H9 (cell line): ENCODE results near the gene APBA3. TPM values are rescaled to one million over a fixed set of nuclear protein-coding genes. Genes with fewer than 3 reads are reported as not detected.

Experiments used
- DNase-seq: peaks from one replicate; pipeline ENCODE4 v3.0.0-alpha.2; 2017
- H2AFZ ChIP-seq: one replicate; pipeline ENCODE4 v1.6.1; 2013; ENCODE audit warnings: mild to moderate bottlenecking, low read length, control low read depth, moderate library complexity
- H2AK5ac ChIP-seq: 2 replicates; pipeline ENCODE4 v1.6.1; 2013; ENCODE audit warnings: low read length, control low read depth, mixed read lengths; ENCODE audit not compliant: insufficient read length
- H2BK120ac ChIP-seq: one replicate; pipeline ENCODE4 v1.6.1; 2013; ENCODE audit warnings: low read depth, mild to moderate bottlenecking, low read length, control low read depth, inconsistent platforms; ENCODE audit not compliant: poor library complexity, severe bottlenecking
- H2BK12ac ChIP-seq: 2 replicates; pipeline ENCODE4 v1.6.1; 2013; ENCODE audit warnings: low read length, control low read depth, mixed read lengths, low read depth; ENCODE audit not compliant: insufficient read length
- H2BK15ac ChIP-seq: 2 replicates; pipeline ENCODE4 v1.6.1; 2013; ENCODE audit warnings: low read depth, low read length, control low read depth
- H2BK20ac ChIP-seq: one replicate; pipeline ENCODE4 v1.6.1; 2013; ENCODE audit warnings: low read depth, mild to moderate bottlenecking, low read length, control low read depth, inconsistent platforms; ENCODE audit not compliant: poor library complexity, severe bottlenecking
- H2BK5ac ChIP-seq: 2 replicates; pipeline ENCODE4 v1.6.1; 2013; ENCODE audit warnings: low read length, control low read depth, mixed read lengths; ENCODE audit not compliant: insufficient read length
- H3K14ac ChIP-seq: 2 replicates; pipeline ENCODE4 v1.6.1; 2013; ENCODE audit warnings: low read length, control low read depth; ENCODE audit not compliant: insufficient read depth
- H3K18ac ChIP-seq: 2 replicates; pipeline ENCODE4 v1.6.1; 2013; ENCODE audit warnings: low read depth, mild to moderate bottlenecking, mixed read lengths, low read length, control low read depth; ENCODE audit not compliant: insufficient read length
- H3K23ac ChIP-seq: 2 replicates; pipeline ENCODE4 v1.6.1; 2013; ENCODE audit warnings: low read length, control low read depth, mixed read lengths, low read depth; ENCODE audit not compliant: insufficient read length
- H3K23me2 ChIP-seq: 2 replicates; pipeline ENCODE4 v1.6.1; 2013; ENCODE audit warnings: low read depth, mild to moderate bottlenecking, mixed read lengths, low read length, control low read depth; ENCODE audit not compliant: insufficient read length, poor library complexity, severe bottlenecking
- H3K27ac ChIP-seq: 2 replicates; pipeline ENCODE4 v1.5.1; 2013; ENCODE audit warnings: low read length, control low read depth, mixed read lengths, low read depth; ENCODE audit not compliant: insufficient read length
- H3K27me3 ChIP-seq: 2 replicates; pipeline ENCODE4 v1.6.1; 2013; ENCODE audit warnings: low read length, control low read depth, inconsistent platforms; ENCODE audit not compliant: insufficient read depth
- H3K4ac ChIP-seq: 2 replicates; pipeline ENCODE4 v1.6.1; 2013; ENCODE audit warnings: low read depth, mild to moderate bottlenecking, control low read depth, inconsistent platforms, low read length, moderate library complexity
- H3K4me1 ChIP-seq: 2 replicates; pipeline ENCODE4 v1.6.1; 2013; ENCODE audit warnings: low read length, control low read depth, inconsistent platforms; ENCODE audit not compliant: insufficient read depth
- H3K4me2 ChIP-seq: 2 replicates; pipeline ENCODE4 v1.6.1; 2013; ENCODE audit warnings: low read length, control low read depth, mixed read lengths; ENCODE audit not compliant: insufficient read length, insufficient read depth
- H3K56ac ChIP-seq: 2 replicates; pipeline ENCODE4 v1.6.1; 2013; ENCODE audit warnings: low read depth, mild to moderate bottlenecking, mixed read lengths, low read length, control low read depth; ENCODE audit not compliant: insufficient read length
- H3K79me1 ChIP-seq: 2 replicates; pipeline ENCODE4 v1.6.1; 2013; ENCODE audit warnings: low read depth, mild to moderate bottlenecking, moderate library complexity, low read length, control low read depth, inconsistent platforms; ENCODE audit not compliant: insufficient read depth, poor library complexity, severe bottlenecking
- H3K79me2 ChIP-seq: 2 replicates; pipeline ENCODE4 v1.6.1; 2013; ENCODE audit warnings: low read length, control low read depth, inconsistent platforms; ENCODE audit not compliant: insufficient read depth
- H3K9ac ChIP-seq: 2 replicates; pipeline ENCODE4 v1.6.1; 2013; ENCODE audit warnings: low read length, control low read depth, mixed read lengths; ENCODE audit not compliant: insufficient read length; ENCODE audit errors: extremely low read depth
- H3K9me3 ChIP-seq: one replicate; pipeline ENCODE4 v1.6.1; 2013; ENCODE audit warnings: low read depth, low read length, inconsistent platforms; ENCODE audit not compliant: control insufficient read depth
- H3T11ph ChIP-seq: one replicate; pipeline ENCODE4 v1.6.1; 2013; ENCODE audit warnings: mild to moderate bottlenecking, low read length, control low read depth, inconsistent platforms
- H4K20me1 ChIP-seq: one replicate; pipeline ENCODE4 v1.6.1; 2013; ENCODE audit not compliant: control insufficient read depth, insufficient read length, insufficient read depth
- H4K5ac ChIP-seq: 2 replicates; pipeline ENCODE4 v1.6.1; 2013; ENCODE audit warnings: low read depth, mild to moderate bottlenecking, mixed read lengths, low read length, control low read depth; ENCODE audit not compliant: insufficient read length
- H4K8ac ChIP-seq: replicated peaks from 2 replicates; pipeline ENCODE4 v1.6.1; 2013; ENCODE audit warnings: low read length, control low read depth, mixed read lengths, low read depth; ENCODE audit not compliant: insufficient read length
- H4K91ac ChIP-seq: 2 replicates; pipeline ENCODE4 v1.6.1; 2013; ENCODE audit warnings: low read depth, mild to moderate bottlenecking, moderate library complexity, mixed read lengths, low read length, control low read depth; ENCODE audit not compliant: insufficient read length
- H3K27ac Mint-ChIP-seq, 3 experiments: 2 replicates in 2 of 3; 3 replicates in 1 of 3; pipeline ENCODE4 v1.8.0; 2020 to 2021; ENCODE audit warnings: mixed read lengths in 3 of 3, mild to moderate bottlenecking in 1 of 3, moderate library complexity in 1 of 3
- H3K27me3 Mint-ChIP-seq: 2 replicates; pipeline ENCODE4 v1.8.0; 2021; ENCODE audit warnings: low read depth, mild to moderate bottlenecking, moderate library complexity, mixed read lengths
- H3K36me3 Mint-ChIP-seq, 3 experiments: 2 replicates in 2 of 3; 3 replicates in 1 of 3; pipeline ENCODE4 v1.8.0; 2020 to 2021; ENCODE audit warnings: low read depth in 3 of 3, mixed read lengths in 3 of 3; ENCODE audit not compliant: insufficient read depth in 1 of 3
- H3K4me1 Mint-ChIP-seq, 2 experiments: 2 replicates each; pipeline ENCODE4 v1.8.0; 2020; ENCODE audit warnings: mixed read lengths in 2 of 2
- H3K4me3 Mint-ChIP-seq, 2 experiments: 2 replicates in 1 of 2; 3 replicates in 1 of 2; pipeline ENCODE4 v1.8.0; 2020 to 2021; ENCODE audit warnings: mild to moderate bottlenecking in 2 of 2, mixed read lengths in 2 of 2, moderate library complexity in 1 of 2
- H3K9me3 Mint-ChIP-seq, 2 experiments: 2 replicates in 1 of 2; 3 replicates in 1 of 2; pipeline ENCODE4 v1.8.0; 2020; ENCODE audit warnings: mild to moderate bottlenecking in 2 of 2, mixed read lengths in 2 of 2, moderate library complexity in 1 of 2
- CTCF ChIP-seq: fragments of 200-600 bp; sonication (generic); conservative IDR thresholded peaks from 3 replicates; pipeline ENCODE4 v1.8.0; 2021; ENCODE audit warnings: antibody characterized with exemption, mild to moderate bottlenecking
- WGBS: extraction: QIAGEN DNeasy Blood & Tissue Kit; methylation state at CpG from one replicate; pipeline ENCODE4 v1.1.7; 2013; ENCODE audit warnings: missing lambda C conversion rate, low lambda C conversion rate, mixed read lengths; ENCODE audit not compliant: insufficient read length; ENCODE audit errors: extremely low coverage; 5-methylcytosine and 5-hydroxymethylcytosine counted together
- total RNA-seq: library from RNA; stranded (reverse); gene quantifications from 2 replicates; pipeline ENCODE4 v1.2.1, GENCODE V29; 2021

APBA3 gene
- total RNA-seq, 1 experiment from 2014 or later, result 21.8 TPM

- Histone ChIP-seq H3K9me3 (no peaks in the 10 kb centered on the region), H3K27me3 (peaks cover 2% of the 10 kb centered on the region; the same call in 1 of the 2 replicates), H2BK15ac (no peak overlapping the region), H3K4ac (no peak overlapping the region), H4K20me1 (no peaks in the 10 kb centered on the region), H3K79me2 (no peaks in the 10 kb centered on the region), H4K5ac (no peak overlapping the region), H3K56ac (no peak overlapping the region), H2AFZ (no peak overlapping the region), H3K23ac (no peak overlapping the region), H2BK20ac (no peak overlapping the region), H3K9ac (no peak overlapping the region), H2BK120ac (no peak overlapping the region), H4K91ac (no peak overlapping the region), H3K79me1 (no peaks in the 10 kb centered on the region), H3K4me2 (no peak overlapping the region), H2BK5ac (no peak overlapping the region), H2AK5ac (no peak overlapping the region), H3K27ac (no peak overlapping the region), H3T11ph (no peak overlapping the region), H3K18ac (no peak overlapping the region), H3K23me2 (no peaks in the 10 kb centered on the region), H2BK12ac (no peak overlapping the region), H3K4me1 (no peaks in the 10 kb centered on the region), H3K14ac (no peak overlapping the region), H4K8ac (no peak overlapping the region)
- peaks cover 3% of the 10 kb centered on the region in 2 experiments; a peak in 3 of 4 replicates for H3K4me1 Mint-ChIP-seq
- no peak overlapping the region for H3K27ac Mint-ChIP-seq
- H3K27me3 Mint-ChIP-seq, result peaks cover 63% of the 10 kb centered on the region
- H3K36me3 Mint-ChIP-seq, result no peaks in the 10 kb centered on the region
- no peak overlapping the region for H3K4me3 Mint-ChIP-seq
- TF ChIP-seq CTCF, result no peak
- DNase-seq, result peak; percentile 18
- WGBS, result no CpG with 5 or more reads among the region's 6 CpGs
- H3K9me3 Mint-ChIP-seq, result peaks cover 0 to 3% of the 10 kb centered on the region in 2 experiments; a peak in 4 of 5 replicates
Observed at GRCh38 chr19:3790209-3790734, 28.8 kb upstream of the APBA3 start.
